Mucosa of stomach (tissue), 1 donor: ENCODE data around the gene DTD1.
"Not testable (repeated sequence)": the region's sequence is repeated elsewhere in the genome, so short reads cannot be mapped to it uniquely, and the experiment has no call there.

ENCODE experiments used
- H3K27me3 ChIP-seq: one replicate; pipeline ENCODE4 v1.7.0; 2013; ENCODE audit warnings: mild to moderate bottlenecking, low read length; ENCODE audit not compliant: control insufficient read depth, insufficient read depth
- H3K36me3 ChIP-seq: one replicate; pipeline ENCODE4 v1.7.0; 2013; ENCODE audit warnings: low read length; ENCODE audit not compliant: control insufficient read depth, insufficient read depth
- H3K4me1 ChIP-seq: one replicate; pipeline ENCODE4 v1.7.0; 2013; ENCODE audit warnings: mild to moderate bottlenecking, low read length; ENCODE audit not compliant: control insufficient read depth, insufficient read depth
- H3K4me3 ChIP-seq: one replicate; pipeline ENCODE4 v1.7.0; 2013; ENCODE audit warnings: low read length
- H3K9ac ChIP-seq: one replicate; pipeline ENCODE4 v1.7.0; 2013; ENCODE audit warnings: mild to moderate bottlenecking, low read length, moderate library complexity
- H3K9me3 ChIP-seq: one replicate; pipeline ENCODE4 v1.7.0; 2013; ENCODE audit warnings: mild to moderate bottlenecking, low read length, moderate library complexity; ENCODE audit not compliant: control insufficient read depth
- donor health status: Pancreatic carcinoma.

Gene DTD1

GRCh38 chr20:18774207-18774606 lies 186.4 kb downstream of the DTD1 start:
- Histone ChIP-seq H3K4me1 (no peaks in the 10 kb centered on the region), H3K36me3 (no peaks in the 10 kb centered on the region), H3K4me3 (no peak overlapping the region), H3K9ac (no peak overlapping the region), H3K9me3 (no peaks in the 10 kb centered on the region), H3K27me3 (no peaks in the 10 kb centered on the region)

GRCh38 chr20:18775633-18776032 lies 187.8 kb downstream of the DTD1 start:
- Histone ChIP-seq H3K9ac (no peak overlapping the region), H3K27me3 (no peaks in the 10 kb centered on the region), H3K36me3 (no peaks in the 10 kb centered on the region), H3K9me3 (no peaks in the 10 kb centered on the region), H3K4me1 (no peaks in the 10 kb centered on the region), H3K4me3 (no peak overlapping the region)

GRCh38 chr20:18778690-18779392 lies 191.0 kb downstream of the DTD1 start:
- Histone ChIP-seq H3K4me1 (no peaks in the 10 kb centered on the region), H3K27me3 (no peaks in the 10 kb centered on the region), H3K9ac (no peak overlapping the region), H3K36me3 (no peaks in the 10 kb centered on the region), H3K4me3 (no peak overlapping the region), H3K9me3 (no peaks in the 10 kb centered on the region)

GRCh38 chr20:18780385-18781130 lies 192.7 kb downstream of the DTD1 start:
- Histone ChIP-seq H3K27me3 (no peaks in the 10 kb centered on the region), H3K9me3 (no peaks in the 10 kb centered on the region), H3K36me3 (no peaks in the 10 kb centered on the region), H3K4me1 (no peaks in the 10 kb centered on the region), H3K4me3 (no peak overlapping the region), H3K9ac (no peak overlapping the region)

- Histone ChIP-seq H3K36me3 (no peaks in the 10 kb centered on the region), H3K9ac (no peak overlapping the region), H3K4me1 (no peaks in the 10 kb centered on the region), H3K4me3 (no peak overlapping the region), H3K27me3 (no peaks in the 10 kb centered on the region), H3K9me3 (no peaks in the 10 kb centered on the region)
These were observed 193.7 kb downstream of the DTD1 start for GRCh38 chr20:18781509-18781908.

- Histone ChIP-seq H3K4me3 (no peak overlapping the region), H3K4me1 (no peaks in the 10 kb centered on the region), H3K9me3 (no peaks in the 10 kb centered on the region)
These were observed 195.6 kb downstream of the DTD1 start for GRCh38 chr20:18783385-18783959.

GRCh38 chr20:18787046-18787445 lies 199.2 kb downstream of the DTD1 start:
- not testable (repeated sequence) for H3K4me1 ChIP-seq, H3K9me3 ChIP-seq, H3K9ac ChIP-seq, H3K4me3 ChIP-seq, H3K36me3 ChIP-seq, H3K27me3 ChIP-seq

More at GRCh38 chr20:18783385-18783959, 195.6 kb downstream of the DTD1 start:
- H3K36me3 ChIP-seq, result no peaks in the 10 kb centered on the region
- H3K27me3 ChIP-seq, result no peaks in the 10 kb centered on the region
- H3K9ac ChIP-seq, result no peak overlapping the region

GRCh38 chr20:18788021-18788420 lies 200.2 kb downstream of the DTD1 start:
- no peak overlapping the region for H3K9ac ChIP-seq
- H3K9me3 ChIP-seq, result no peaks in the 10 kb centered on the region
- no peaks in the 10 kb centered on the region for H3K36me3 ChIP-seq
- H3K4me3 ChIP-seq, result no peak overlapping the region
- no peaks in the 10 kb centered on the region for H3K4me1 ChIP-seq
- H3K27me3 ChIP-seq, result peaks cover 4% of the 10 kb centered on the region

- H3K27me3 ChIP-seq, result peaks cover 4% of the 10 kb centered on the region
- no peak overlapping the region for H3K9ac ChIP-seq
- peaks cover 5% of the 10 kb centered on the region for H3K4me1 ChIP-seq
- H3K9me3 ChIP-seq, result no peaks in the 10 kb centered on the region
- H3K4me3 ChIP-seq, result no peak overlapping the region
- no peaks in the 10 kb centered on the region for H3K36me3 ChIP-seq
These were observed 202.9 kb downstream of the DTD1 start for GRCh38 chr20:18790787-18791186.

- H3K9ac ChIP-seq, result peak overlapping the region; percentile 88
- peaks cover 5% of the 10 kb centered on the region for H3K4me1 ChIP-seq
- peak overlapping the region; percentile 86 for H3K4me3 ChIP-seq
- H3K9me3 ChIP-seq, result no peaks in the 10 kb centered on the region
- no peaks in the 10 kb centered on the region for H3K36me3 ChIP-seq
- peaks cover 4% of the 10 kb centered on the region for H3K27me3 ChIP-seq
These were observed 206.0 kb downstream of the DTD1 start for GRCh38 chr20:18793625-18794427.

GRCh38 chr20:18794428-18794787 lies 206.6 kb downstream of the DTD1 start:
- Histone ChIP-seq H3K36me3 (no peaks in the 10 kb centered on the region), H3K9me3 (no peaks in the 10 kb centered on the region), H3K4me1 (peaks cover 5% of the 10 kb centered on the region), H3K9ac (peak overlapping the region; percentile 88), H3K4me3 (peak overlapping the region; percentile 86), H3K27me3 (peaks cover 4% of the 10 kb centered on the region)

- no peaks in the 10 kb centered on the region for H3K27me3 ChIP-seq
- H3K4me3 ChIP-seq, result no peak overlapping the region
- H3K9me3 ChIP-seq, result no peaks in the 10 kb centered on the region
- peaks cover 5% of the 10 kb centered on the region for H3K4me1 ChIP-seq
- H3K9ac ChIP-seq, result no peak overlapping the region
- no peaks in the 10 kb centered on the region for H3K36me3 ChIP-seq
These were observed 207.5 kb downstream of the DTD1 start for GRCh38 chr20:18795366-18795765.
